A673 (cell line): ENCODE measurements around the gene HHLA2.

ENCODE experiments used
- CTCF ChIP-seq: fragments of 300-800, 200-600 bp; sonication (generic); conservative IDR thresholded peaks from 2 replicates; pipeline ENCODE4 v1.5.1; 2017; ENCODE audit warnings: low read depth, mild to moderate bottlenecking, antibody characterized with exemption, low read length, moderate library complexity, mixed read lengths
- EZH2 ChIP-seq: fragments of 200-600 bp; sonication (generic); IDR thresholded peaks from 2 replicates; pipeline ENCODE4 v1.6.1; 2017; ENCODE audit warnings: borderline replicate concordance, low read depth, mild to moderate bottlenecking, mixed read lengths, antibody characterized with exemption, low read length; ENCODE audit not compliant: poor library complexity, severe bottlenecking

GRCh38 chr3:108293858-108294257 lies 2.5 kb upstream of the HHLA2 start:
- TF ChIP-seq CTCF (no peak), EZH2 (no peak)
